HEK293 (cell line): Measurements from ENCODE around the gene IRF7.

ENCODE experiments used
- ZBTB8A ChIP-seq: fragments of 450-650 bp; formaldehyde crosslinking; IDR thresholded peaks from 2 replicates; pipeline ENCODE4 v1.5.1; 2016; ENCODE audit warnings: missing biosample characterization, missing genetic modification characterization
- ZNF274 ChIP-seq, 2 experiments: fragments of 200-500 bp in 1 of 2; fragments of 450-650 bp in 1 of 2; sonication (Bioruptor generic) in 1 of 2; formaldehyde crosslinking in 1 of 2; IDR thresholded peaks; 2 replicates each; pipeline versions ENCODE4 v1.5.1 to v1.6.1; 2014 to 2016; ENCODE audit warnings: borderline replicate concordance in 1 of 2, inconsistent platforms in 1 of 2, low read length in 1 of 2, missing biosample characterization in 1 of 2, missing genetic modification characterization in 1 of 2
- ZNF391 ChIP-seq: fragments of 450-650 bp; formaldehyde crosslinking; IDR thresholded peaks from 2 replicates; pipeline ENCODE4 v1.5.1; 2016; ENCODE audit warnings: low read depth, missing biosample characterization, missing genetic modification characterization, borderline replicate concordance
- ZNF544 ChIP-seq: fragments of 450-650 bp; formaldehyde crosslinking; IDR thresholded peaks from 2 replicates; pipeline ENCODE4 v1.5.0; 2017; ENCODE audit warnings: missing biosample characterization, missing genetic modification characterization
- ZNF549 ChIP-seq: fragments of 450-650 bp; IDR thresholded peaks from 2 replicates; pipeline ENCODE4 v1.5.1; 2018; ENCODE audit warnings: missing biosample characterization, missing genetic modification characterization, mild to moderate bottlenecking, inconsistent platforms, moderate library complexity
- ZNF654 ChIP-seq: fragments of 450-650 bp; formaldehyde crosslinking; IDR thresholded peaks from 2 replicates; pipeline ENCODE4 v1.5.1; 2016; ENCODE audit warnings: low read depth, missing biosample characterization, missing genetic modification characterization
- TF ChIP-seq, protein P1 (sequence below): fragments of 450-650 bp; formaldehyde crosslinking; IDR thresholded peaks from 2 replicates; pipeline ENCODE4 v1.5.1; 2016; ENCODE audit warnings: missing biosample characterization, missing genetic modification characterization, borderline replicate concordance
- TF ChIP-seq, protein P2 (sequence below): fragments of 450-650 bp; formaldehyde crosslinking; IDR thresholded peaks from 2 replicates; pipeline ENCODE4 v1.5.1; 2016; ENCODE audit warnings: missing biosample characterization, missing genetic modification characterization, borderline replicate concordance
- TF ChIP-seq, protein P3 (sequence below): fragments of 450-650 bp; formaldehyde crosslinking; IDR thresholded peaks from 2 replicates; pipeline ENCODE4 v1.5.1; 2016; ENCODE audit warnings: missing biosample characterization, missing genetic modification characterization

DNA sequence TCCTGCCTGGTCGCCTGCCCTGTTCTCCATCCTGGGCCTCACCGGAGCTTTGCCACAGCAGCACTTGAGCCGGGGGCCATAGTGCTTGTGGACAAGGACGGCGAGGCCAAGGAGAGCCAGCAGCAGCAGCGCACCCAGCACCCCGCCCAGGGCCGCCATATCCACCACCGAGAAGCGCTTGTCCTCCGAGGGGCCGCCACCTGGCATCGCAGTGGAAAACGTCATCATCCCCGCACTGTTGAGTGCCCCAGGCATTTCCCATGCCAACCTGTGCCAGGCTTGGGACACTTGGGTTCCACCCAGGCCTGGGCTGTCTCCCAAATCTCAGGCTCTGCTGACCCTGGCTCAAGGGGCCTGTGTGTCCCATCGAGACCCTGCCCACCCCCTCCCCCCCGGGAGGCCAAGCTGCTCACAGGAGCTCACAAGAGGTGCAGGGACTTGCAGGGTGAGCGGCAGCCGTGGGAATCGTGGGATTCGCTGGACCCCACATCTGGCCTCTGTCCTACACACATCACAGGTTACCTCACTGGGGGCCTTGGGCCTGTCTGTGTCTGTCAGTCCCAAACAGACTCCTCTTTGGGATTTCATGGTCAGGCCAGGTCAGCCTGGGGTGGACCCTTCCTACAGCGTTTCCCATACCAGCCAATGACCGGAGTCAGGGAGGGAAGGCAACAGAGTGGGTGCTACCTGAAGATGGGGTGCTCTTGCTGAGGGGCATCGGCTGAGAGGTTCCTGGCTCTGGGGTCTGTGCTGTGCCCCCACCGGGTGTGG is 2.3 kb upstream of the IRF7 start:
- no peak for TF ChIP-seq ZNF544 (tag by site-specific recombination)
- TF ChIP-seq ZNF549 (tag by site-specific recombination) = no peak
- TF ChIP-seq, protein P1, sequence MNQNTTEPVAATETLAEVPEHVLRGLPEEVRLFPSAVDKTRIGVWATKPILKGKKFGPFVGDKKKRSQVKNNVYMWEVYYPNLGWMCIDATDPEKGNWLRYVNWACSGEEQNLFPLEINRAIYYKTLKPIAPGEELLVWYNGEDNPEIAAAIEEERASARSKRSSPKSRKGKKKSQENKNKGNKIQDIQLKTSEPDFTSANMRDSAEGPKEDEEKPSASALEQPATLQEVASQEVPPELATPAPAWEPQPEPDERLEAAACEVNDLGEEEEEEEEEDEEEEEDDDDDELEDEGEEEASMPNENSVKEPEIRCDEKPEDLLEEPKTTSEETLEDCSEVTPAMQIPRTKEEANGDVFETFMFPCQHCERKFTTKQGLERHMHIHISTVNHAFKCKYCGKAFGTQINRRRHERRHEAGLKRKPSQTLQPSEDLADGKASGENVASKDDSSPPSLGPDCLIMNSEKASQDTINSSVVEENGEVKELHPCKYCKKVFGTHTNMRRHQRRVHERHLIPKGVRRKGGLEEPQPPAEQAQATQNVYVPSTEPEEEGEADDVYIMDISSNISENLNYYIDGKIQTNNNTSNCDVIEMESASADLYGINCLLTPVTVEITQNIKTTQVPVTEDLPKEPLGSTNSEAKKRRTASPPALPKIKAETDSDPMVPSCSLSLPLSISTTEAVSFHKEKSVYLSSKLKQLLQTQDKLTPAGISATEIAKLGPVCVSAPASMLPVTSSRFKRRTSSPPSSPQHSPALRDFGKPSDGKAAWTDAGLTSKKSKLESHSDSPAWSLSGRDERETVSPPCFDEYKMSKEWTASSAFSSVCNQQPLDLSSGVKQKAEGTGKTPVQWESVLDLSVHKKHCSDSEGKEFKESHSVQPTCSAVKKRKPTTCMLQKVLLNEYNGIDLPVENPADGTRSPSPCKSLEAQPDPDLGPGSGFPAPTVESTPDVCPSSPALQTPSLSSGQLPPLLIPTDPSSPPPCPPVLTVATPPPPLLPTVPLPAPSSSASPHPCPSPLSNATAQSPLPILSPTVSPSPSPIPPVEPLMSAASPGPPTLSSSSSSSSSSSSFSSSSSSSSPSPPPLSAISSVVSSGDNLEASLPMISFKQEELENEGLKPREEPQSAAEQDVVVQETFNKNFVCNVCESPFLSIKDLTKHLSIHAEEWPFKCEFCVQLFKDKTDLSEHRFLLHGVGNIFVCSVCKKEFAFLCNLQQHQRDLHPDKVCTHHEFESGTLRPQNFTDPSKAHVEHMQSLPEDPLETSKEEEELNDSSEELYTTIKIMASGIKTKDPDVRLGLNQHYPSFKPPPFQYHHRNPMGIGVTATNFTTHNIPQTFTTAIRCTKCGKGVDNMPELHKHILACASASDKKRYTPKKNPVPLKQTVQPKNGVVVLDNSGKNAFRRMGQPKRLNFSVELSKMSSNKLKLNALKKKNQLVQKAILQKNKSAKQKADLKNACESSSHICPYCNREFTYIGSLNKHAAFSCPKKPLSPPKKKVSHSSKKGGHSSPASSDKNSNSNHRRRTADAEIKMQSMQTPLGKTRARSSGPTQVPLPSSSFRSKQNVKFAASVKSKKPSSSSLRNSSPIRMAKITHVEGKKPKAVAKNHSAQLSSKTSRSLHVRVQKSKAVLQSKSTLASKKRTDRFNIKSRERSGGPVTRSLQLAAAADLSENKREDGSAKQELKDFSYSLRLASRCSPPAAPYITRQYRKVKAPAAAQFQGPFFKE (tag by site-specific recombination) = no peak
- TF ChIP-seq, protein P2, sequence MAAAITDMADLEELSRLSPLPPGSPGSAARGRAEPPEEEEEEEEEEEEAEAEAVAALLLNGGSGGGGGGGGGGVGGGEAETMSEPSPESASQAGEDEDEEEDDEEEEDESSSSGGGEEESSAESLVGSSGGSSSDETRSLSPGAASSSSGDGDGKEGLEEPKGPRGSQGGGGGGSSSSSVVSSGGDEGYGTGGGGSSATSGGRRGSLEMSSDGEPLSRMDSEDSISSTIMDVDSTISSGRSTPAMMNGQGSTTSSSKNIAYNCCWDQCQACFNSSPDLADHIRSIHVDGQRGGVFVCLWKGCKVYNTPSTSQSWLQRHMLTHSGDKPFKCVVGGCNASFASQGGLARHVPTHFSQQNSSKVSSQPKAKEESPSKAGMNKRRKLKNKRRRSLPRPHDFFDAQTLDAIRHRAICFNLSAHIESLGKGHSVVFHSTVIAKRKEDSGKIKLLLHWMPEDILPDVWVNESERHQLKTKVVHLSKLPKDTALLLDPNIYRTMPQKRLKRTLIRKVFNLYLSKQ (tag by site-specific recombination) = no peak
- TF ChIP-seq, protein P3, sequence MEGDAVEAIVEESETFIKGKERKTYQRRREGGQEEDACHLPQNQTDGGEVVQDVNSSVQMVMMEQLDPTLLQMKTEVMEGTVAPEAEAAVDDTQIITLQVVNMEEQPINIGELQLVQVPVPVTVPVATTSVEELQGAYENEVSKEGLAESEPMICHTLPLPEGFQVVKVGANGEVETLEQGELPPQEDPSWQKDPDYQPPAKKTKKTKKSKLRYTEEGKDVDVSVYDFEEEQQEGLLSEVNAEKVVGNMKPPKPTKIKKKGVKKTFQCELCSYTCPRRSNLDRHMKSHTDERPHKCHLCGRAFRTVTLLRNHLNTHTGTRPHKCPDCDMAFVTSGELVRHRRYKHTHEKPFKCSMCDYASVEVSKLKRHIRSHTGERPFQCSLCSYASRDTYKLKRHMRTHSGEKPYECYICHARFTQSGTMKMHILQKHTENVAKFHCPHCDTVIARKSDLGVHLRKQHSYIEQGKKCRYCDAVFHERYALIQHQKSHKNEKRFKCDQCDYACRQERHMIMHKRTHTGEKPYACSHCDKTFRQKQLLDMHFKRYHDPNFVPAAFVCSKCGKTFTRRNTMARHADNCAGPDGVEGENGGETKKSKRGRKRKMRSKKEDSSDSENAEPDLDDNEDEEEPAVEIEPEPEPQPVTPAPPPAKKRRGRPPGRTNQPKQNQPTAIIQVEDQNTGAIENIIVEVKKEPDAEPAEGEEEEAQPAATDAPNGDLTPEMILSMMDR = no peak
- no peak for TF ChIP-seq ZBTB8A
- TF ChIP-seq ZNF391 (tag by site-specific recombination) = no peak
- no peak for TF ChIP-seq ZNF654
- no peak for TF ChIP-seq ZNF274 (IDR thresholded peaks at IDR 0.05; ENCODE audit: low read length)
- no peak for TF ChIP-seq ZNF274 (tag by site-specific recombination; IDR thresholded peaks at IDR 0.05; ENCODE audit: borderline replicate concordance)
